ENCODE data around the gene SMIM29. TPM values are rescaled to one million over a fixed set of nuclear protein-coding genes. Genes with fewer than 3 reads are reported as not detected.

SMIM29 gene
- total RNA-seq, 3 donors from 2014 or later = 22.0 to 25.3 (median 22.8) TPM

GRCh38 chr6:34223381-34223955 is 25.3 kb downstream of the SMIM29 start:
- Histone ChIP-seq H3K36me3 (no peaks in the 10 kb centered on the region), H3K9me3 (no peaks in the 10 kb centered on the region), H3K27ac (peak overlapping the region; percentile 98 to 100), H3K4me3 (peak overlapping the region; percentile 11 to 94 (median 71)), H3K27me3 (no peaks in the 10 kb centered on the region), H3K4me1 (no peaks in the 10 kb centered on the region)
- intact Hi-C loops (cut with DNase I; ENCODE audit: low total_unique reads) = no loop called here
- no peak for DNase-seq (ENCODE audit: low spot score in 2 of 2)
- no peak for TF ChIP-seq POLR2AphosphoS5 (IDR thresholded peaks at IDR 0.05)
- TF ChIP-seq POLR2A (IDR thresholded peaks at IDR 0.05) = no peak
- no peak for TF ChIP-seq CTCF (IDR thresholded peaks at IDR 0.05)

GRCh38 chr6:34218691-34219090 is 30.1 kb downstream of the SMIM29 start:
- H3K4me3 ChIP-seq = no peak overlapping the region
- H3K27ac ChIP-seq = no peak overlapping the region
- no peaks in the 10 kb centered on the region for H3K27me3 ChIP-seq
- no peaks in the 10 kb centered on the region for H3K9me3 ChIP-seq
- TF ChIP-seq POLR2AphosphoS5 (IDR thresholded peaks at IDR 0.05) (no peak), POLR2A (IDR thresholded peaks at IDR 0.05) (no peak), CTCF (IDR thresholded peaks at IDR 0.05) (no peak)
- intact Hi-C loops (cut with DNase I; ENCODE audit: low total_unique reads) = loop anchor here (5.0 kb wide), 1 partner anchor 486 kb away; no protein-coding TSS in a partner anchor
- no peaks in the 10 kb centered on the region for H3K4me1 ChIP-seq
- no peaks in the 10 kb centered on the region for H3K36me3 ChIP-seq
- no peak for DNase-seq (ENCODE audit: low spot score in 2 of 2)

DNA sequence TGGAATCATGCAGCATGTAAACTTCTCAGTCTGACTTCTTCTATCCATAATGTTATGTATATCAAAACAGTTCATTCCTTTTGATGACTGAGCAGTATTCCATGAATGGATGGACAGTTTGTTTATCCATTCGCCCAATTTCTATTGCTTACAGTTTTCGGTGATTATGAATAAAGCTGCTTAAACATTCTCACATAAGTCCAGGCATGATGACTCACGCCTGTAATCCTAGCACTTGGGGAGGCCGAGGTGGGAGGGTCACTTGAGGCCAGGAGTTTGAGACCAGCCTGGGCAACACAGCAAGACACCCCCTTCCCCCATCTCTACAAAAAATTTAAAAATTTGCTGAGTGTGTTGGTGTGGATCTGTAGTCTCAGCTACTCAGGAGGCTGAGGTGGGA is 35.0 kb downstream of the SMIM29 start:
- intact Hi-C loops (cut with DNase I; ENCODE audit: low total_unique reads) = no loop called here
- DNase-seq (ENCODE audit: low spot score in 2 of 2) = no peak
- H3K4me1 ChIP-seq = no peaks in the 10 kb centered on the region

DNA sequence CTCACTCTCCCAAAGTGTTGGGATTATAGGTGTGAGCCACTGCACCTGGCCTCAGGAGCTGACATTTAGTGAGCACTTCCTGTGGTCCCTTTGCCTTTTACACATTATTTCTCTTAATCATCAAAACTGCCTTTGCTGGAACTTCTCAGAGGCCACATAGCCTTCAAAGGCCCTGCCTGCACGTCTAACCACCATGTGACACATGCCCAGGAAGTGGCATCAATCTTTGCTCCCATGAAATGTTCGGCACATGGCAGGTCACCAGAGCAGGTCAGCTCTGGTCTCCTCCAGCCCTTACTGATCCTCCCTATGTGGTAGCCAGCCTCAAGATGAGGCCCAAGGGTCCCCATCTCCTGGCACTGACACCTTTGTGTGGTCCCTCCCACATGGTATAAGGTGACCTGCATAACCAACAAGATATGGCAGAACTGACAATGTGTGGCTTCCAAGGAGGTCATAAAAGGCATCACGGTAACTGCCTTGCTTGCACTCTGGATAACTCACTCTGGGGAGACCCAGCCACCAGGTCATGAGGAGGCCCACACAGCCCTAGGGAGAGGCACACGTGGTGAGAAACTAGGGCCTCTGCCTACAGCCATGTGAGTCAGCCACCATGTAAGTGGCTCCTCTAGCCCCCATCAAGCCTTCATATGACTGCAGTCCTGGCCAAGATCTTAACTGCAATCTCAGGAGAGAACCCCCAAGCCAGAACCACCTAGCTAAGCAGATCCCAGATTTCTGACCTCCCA is 40.9 kb downstream of the SMIM29 start:
- H3K4me1 ChIP-seq = no peaks in the 10 kb centered on the region
- no peak for TF ChIP-seq POLR2A (IDR thresholded peaks at IDR 0.05)
- TF ChIP-seq POLR2AphosphoS5 (IDR thresholded peaks at IDR 0.05) = no peak
- TF ChIP-seq CTCF (IDR thresholded peaks at IDR 0.05) = no peak
- no peaks in the 10 kb centered on the region for H3K27me3 ChIP-seq
- H3K36me3 ChIP-seq = no peaks in the 10 kb centered on the region
- H3K27ac ChIP-seq = no peak overlapping the region
- no peaks in the 10 kb centered on the region for H3K9me3 ChIP-seq
- intact Hi-C loops (cut with DNase I; ENCODE audit: low total_unique reads) = no loop called here
- DNase-seq (ENCODE audit: low spot score in 2 of 2) = no peak
- no peak overlapping the region for H3K4me3 ChIP-seq

More for the DNA sequence above, 35.0 kb downstream of the SMIM29 start:
- no peaks in the 10 kb centered on the region for H3K9me3 ChIP-seq
- no peaks in the 10 kb centered on the region for H3K27me3 ChIP-seq
- no peak overlapping the region for H3K4me3 ChIP-seq
- no peak overlapping the region for H3K27ac ChIP-seq
- H3K36me3 ChIP-seq = no peaks in the 10 kb centered on the region
- TF ChIP-seq CTCF (IDR thresholded peaks at IDR 0.05) (no peak), POLR2A (IDR thresholded peaks at IDR 0.05) (no peak), POLR2AphosphoS5 (IDR thresholded peaks at IDR 0.05) (no peak)

GRCh38 chr6:34206726-34207125 is 42.1 kb downstream of the SMIM29 start:
- TF ChIP-seq POLR2AphosphoS5 (IDR thresholded peaks at IDR 0.05) (no peak), POLR2A (IDR thresholded peaks at IDR 0.05) (no peak), CTCF (IDR thresholded peaks at IDR 0.05) (no peak)
- H3K4me3 ChIP-seq = no peak overlapping the region
- no peaks in the 10 kb centered on the region for H3K4me1 ChIP-seq
- no peaks in the 10 kb centered on the region for H3K36me3 ChIP-seq
- H3K27me3 ChIP-seq = no peaks in the 10 kb centered on the region
- no peaks in the 10 kb centered on the region for H3K9me3 ChIP-seq
- no peak overlapping the region for H3K27ac ChIP-seq
- no peak for DNase-seq (ENCODE audit: low spot score in 2 of 2)
- intact Hi-C loops (cut with DNase I; ENCODE audit: low total_unique reads) = no loop called here
